Colonic mucosa (tissue), 4 donors: ENCODE data around the gene CACNA2D2. TPM values are rescaled to one million over a fixed set of nuclear protein-coding genes. Genes with fewer than 3 reads are reported as not detected.

Experiments
- DNase-seq: peaks from one replicate; pipeline ENCODE4 v3.0.0-alpha.2; 2020
- H3K27ac ChIP-seq: fragments of 200-600 bp; one replicate; pipeline ENCODE4 v1.8.0; 2021
- H3K27me3 ChIP-seq: fragments of 200-600 bp; one replicate; pipeline ENCODE4 v1.8.0; 2021
- H3K36me3 ChIP-seq: fragments of 200-600 bp; one replicate; pipeline ENCODE4 v1.8.0; 2021
- H3K4me1 ChIP-seq: fragments of 200-600 bp; one replicate; pipeline ENCODE4 v1.8.0; 2021; ENCODE audit warnings: mild to moderate bottlenecking
- H3K4me3 ChIP-seq: fragments of 200-600 bp; one replicate; pipeline ENCODE4 v1.8.0; 2021
- H3K9ac ChIP-seq, 2 donors: one replicate each; pipeline ENCODE4 v1.7.0; 2013; ENCODE audit warnings: control low read depth in 2 of 2, low read depth in 2 of 2, low read length in 2 of 2
- H3K9me3 ChIP-seq: fragments of 200-600 bp; one replicate; pipeline ENCODE4 v1.8.0; 2021
- CTCF ChIP-seq: fragments of 200-600 bp; IDR thresholded peaks from one replicate; pipeline ENCODE4 v1.8.0; 2022; ENCODE audit warnings: antibody characterized with exemption, mild to moderate bottlenecking
- intact Hi-C: fragments of 100-400 bp; cut with DNase I; formaldehyde crosslinking; loops from one replicate; pipeline ENCODE4 v1.14.1; 2022
- total RNA-seq, 2 donors: library from RNA; stranded (reverse); fragmentation: NEBNext Ultra II Directional in 1 of 2; extraction: Animal tissue kit (Norgen Biotek cat#: 25700) in 1 of 2; gene quantifications; one replicate each; pipeline ENCODE4 v1.2.1, GENCODE V29; 2021
- donor health status: healthy.
- donor health status: DM: no; HTN: no; CAD: no.
- donor health status: DM: no; HTN: no; CAD: no.

The CACNA2D2 gene
- total RNA-seq, 2 donors from 2014 or later: 2.4 to 3.3 TPM

GRCh38 chr3:50341537-50341936 lies 161.9 kb downstream of the CACNA2D2 start:
- H3K4me3 ChIP-seq: peak overlapping the region; percentile 45
- peaks cover 3% of the 10 kb centered on the region for H3K4me1 ChIP-seq
- H3K9me3 ChIP-seq: no peaks in the 10 kb centered on the region
- intact Hi-C loops: no loop called here
- DNase-seq: peak; percentile 24
- TF ChIP-seq CTCF: no peak
- peak overlapping the region; percentile 97 for H3K27ac ChIP-seq
- no peaks in the 10 kb centered on the region for H3K36me3 ChIP-seq
- H3K9ac ChIP-seq: peak overlapping the region in 1 of 2 donors; percentile 61
- no peaks in the 10 kb centered on the region for H3K27me3 ChIP-seq

GRCh38 chr3:50340448-50341329 lies 162.7 kb downstream of the CACNA2D2 start, which contains the start of gene RASSF1:
Gene RASSF1, minus strand, starts transcription at chr3:50340836. Its CDS starts 31 bp downstream, at chr3:50340805.
- Histone ChIP-seq H3K36me3 (no peaks in the 10 kb centered on the region), H3K9ac (peak within 1 kb of the TSS; percentile 61 to 87), H3K27ac (peak within 1 kb of the TSS; percentile 97), H3K27me3 (no peaks in the 10 kb centered on the region), H3K9me3 (no peaks in the 10 kb centered on the region), H3K4me1 (peaks cover 7% of the 10 kb centered on the region), H3K4me3 (peak within 1 kb of the TSS; percentile 45)
- no peak for TF ChIP-seq CTCF
- intact Hi-C loops: no loop called here
- DNase-seq: peak; percentile 86

DNA sequence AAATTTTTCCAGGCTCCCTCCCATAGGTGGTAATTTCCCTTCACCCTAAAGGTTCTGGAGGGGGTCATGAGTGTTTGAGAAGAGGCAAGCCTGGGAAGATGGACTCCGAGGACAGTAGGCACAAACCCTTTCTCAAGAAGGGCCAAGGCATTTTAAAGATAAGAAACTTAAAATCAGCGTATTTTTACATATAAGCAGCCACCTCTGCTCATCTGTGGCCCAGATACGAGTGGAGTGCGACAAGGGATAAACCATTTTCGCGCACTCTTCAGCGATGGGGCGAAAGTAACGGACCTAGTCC lies 163.3 kb downstream of the CACNA2D2 start:
- Histone ChIP-seq H3K36me3 (no peaks in the 10 kb centered on the region), H3K9me3 (no peaks in the 10 kb centered on the region), H3K9ac (peak overlapping the region; percentile 61 to 87), H3K4me3 (peak overlapping the region; percentile 45), H3K27me3 (no peaks in the 10 kb centered on the region), H3K4me1 (peaks cover 9% of the 10 kb centered on the region), H3K27ac (peak overlapping the region; percentile 97)
- intact Hi-C loops: no loop called here
- DNase-seq: no peak
- TF ChIP-seq CTCF: no peak

GRCh38 chr3:50339485-50340146 lies 163.8 kb downstream of the CACNA2D2 start:
- H3K4me3 ChIP-seq: peak overlapping the region; percentile 45
- H3K27ac ChIP-seq: peak overlapping the region; percentile 97
- peak overlapping the region; percentile 61 to 87 for H3K9ac ChIP-seq
- peak; percentile 37 for DNase-seq
- peaks cover 13% of the 10 kb centered on the region for H3K4me1 ChIP-seq
- no peaks in the 10 kb centered on the region for H3K9me3 ChIP-seq
- no peak for TF ChIP-seq CTCF
- no peaks in the 10 kb centered on the region for H3K27me3 ChIP-seq
- intact Hi-C loops: no loop called here
- H3K36me3 ChIP-seq: no peaks in the 10 kb centered on the region

GRCh38 chr3:50338965-50339364 lies 164.5 kb downstream of the CACNA2D2 start:
- intact Hi-C loops: no loop called here
- Histone ChIP-seq H3K36me3 (no peaks in the 10 kb centered on the region), H3K4me1 (peaks cover 13% of the 10 kb centered on the region), H3K9me3 (no peaks in the 10 kb centered on the region), H3K27me3 (no peaks in the 10 kb centered on the region), H3K9ac (peak overlapping the region; percentile 52 to 83), H3K4me3 (no peak overlapping the region), H3K27ac (peak overlapping the region; percentile 97)
- TF ChIP-seq CTCF: no peak
- peak; percentile 21 for DNase-seq
